ENCODE results near the gene GSTA3.

- TF ChIP-seq POLR2AphosphoS5 (IDR thresholded peaks at IDR 0.05; ENCODE audit: low read depth) (no peak), CTCF (conservative IDR thresholded peaks at IDR 0.05; ENCODE audit: low read depth in 2 of 2) (no peak), EZH2 (IDR thresholded peaks at IDR 0.05; ENCODE audit: low read depth, unreplicated experiment) (no peak), REST (IDR thresholded peaks at IDR 0.05; ENCODE audit: unreplicated experiment) (no peak), EZH2phosphoT487 (IDR thresholded peaks at IDR 0.05; ENCODE audit: unreplicated experiment) (no peak), NANOG (IDR thresholded peaks at IDR 0.05; ENCODE audit: borderline replicate concordance) (no peak), ETS1 (IDR thresholded peaks at IDR 0.05) (no peak), CREB1 (CRISPR knock-in tag; IDR thresholded peaks at IDR 0.05; ENCODE audit: low read depth) (no peak)
Observed at GRCh38 chr6:52937908-52938307, 28.4 kb upstream of the GSTA3 start.

All from GM23338 (cell line).